ENCODE data around the gene LRP1-AS. TPM values are rescaled to one million over a fixed set of nuclear protein-coding genes. Genes with fewer than 3 reads are reported as not detected.

Gene LRP1-AS
- total and polyA plus RNA-seq, 2 experiments from 2014 or later = 0.59 TPM; not detected in 1

- H3K9me3 ChIP-seq (ENCODE audit: low read depth) = no peaks in the 10 kb centered on the region
These were observed 46.4 kb upstream of the LRP1-AS start for GRCh38 chr12:57193706-57194245.

GRCh38 chr12:57192920-57193319, 45.5 kb upstream of the LRP1-AS start:
- no peaks in the 10 kb centered on the region for H3K9me3 ChIP-seq (ENCODE audit: low read depth)
- 95% methylated on average over 12 of the region's 16 CpGs for WGBS (ENCODE audit: low lambda C conversion rate, missing lambda C conversion rate)
- no peak overlapping the region for H2AFZ ChIP-seq
- H3K4me1 ChIP-seq (ENCODE audit: insufficient read depth) = no peaks in the 10 kb centered on the region
- no peak for TF ChIP-seq EZH2 (IDR thresholded peaks at IDR 0.05; ENCODE audit: borderline replicate concordance)
- TF ChIP-seq EZH2phosphoT487 (IDR thresholded peaks at IDR 0.05; ENCODE audit: low read depth, severe bottlenecking, unreplicated experiment) = no peak
- no peak for TF ChIP-seq CTCF (IDR thresholded peaks at IDR 0.05; ENCODE audit: poor library complexity)
- H3K79me2 ChIP-seq = no peaks in the 10 kb centered on the region
- no peaks in the 10 kb centered on the region for H3K36me3 ChIP-seq (replicated peaks; ENCODE audit: insufficient read depth, low read depth)
- H3K4me2 ChIP-seq = no peak overlapping the region
- DNase-seq (ENCODE audit: low spot score) = no peak
- no peaks in the 10 kb centered on the region for H4K20me1 ChIP-seq (ENCODE audit: insufficient read depth, poor library complexity, severe bottlenecking)
- H3K27ac ChIP-seq = no peak overlapping the region
- H3K27me3 ChIP-seq = no peaks in the 10 kb centered on the region
- no peak overlapping the region for H3K4me3 ChIP-seq
- H3K9me2 ChIP-seq (replicated peaks; ENCODE audit: insufficient read depth) = no peaks in the 10 kb centered on the region

More at GRCh38 chr12:57193706-57194245, 46.4 kb upstream of the LRP1-AS start:
- Histone ChIP-seq H4K20me1 (ENCODE audit: insufficient read depth, poor library complexity, severe bottlenecking) (no peaks in the 10 kb centered on the region), H3K4me3 (no peak overlapping the region), H3K4me1 (ENCODE audit: insufficient read depth) (no peaks in the 10 kb centered on the region), H3K79me2 (no peaks in the 10 kb centered on the region), H3K36me3 (replicated peaks; ENCODE audit: insufficient read depth, low read depth) (no peaks in the 10 kb centered on the region), H3K27me3 (no peaks in the 10 kb centered on the region), H2AFZ (no peak overlapping the region), H3K9me2 (replicated peaks; ENCODE audit: insufficient read depth) (no peaks in the 10 kb centered on the region), H3K27ac (no peak overlapping the region), H3K4me2 (no peak overlapping the region)
- no peak for DNase-seq (ENCODE audit: low spot score)
- TF ChIP-seq EZH2phosphoT487 (IDR thresholded peaks at IDR 0.05; ENCODE audit: low read depth, severe bottlenecking, unreplicated experiment) (no peak), CTCF (IDR thresholded peaks at IDR 0.05; ENCODE audit: poor library complexity) (no peak), EZH2 (IDR thresholded peaks at IDR 0.05; ENCODE audit: borderline replicate concordance) (no peak)
- 87% methylated on average over 18 of the region's 19 CpGs for WGBS (ENCODE audit: low lambda C conversion rate, missing lambda C conversion rate)

GRCh38 chr12:57191410-57191809, 44.0 kb upstream of the LRP1-AS start:
- 98% methylated on average over 7 of the region's 11 CpGs for whole genome bisulfite sequencing (ENCODE audit: low lambda C conversion rate, missing lambda C conversion rate)
- Histone ChIP-seq H3K36me3 (replicated peaks; ENCODE audit: insufficient read depth, low read depth) (no peaks in the 10 kb centered on the region), H3K9me3 (ENCODE audit: low read depth) (no peaks in the 10 kb centered on the region), H2AFZ (no peak overlapping the region), H4K20me1 (ENCODE audit: insufficient read depth, poor library complexity, severe bottlenecking) (no peaks in the 10 kb centered on the region), H3K27ac (no peak overlapping the region), H3K27me3 (no peaks in the 10 kb centered on the region), H3K4me2 (no peak overlapping the region), H3K4me1 (ENCODE audit: insufficient read depth) (no peaks in the 10 kb centered on the region), H3K4me3 (no peak overlapping the region), H3K9me2 (replicated peaks; ENCODE audit: insufficient read depth) (no peaks in the 10 kb centered on the region), H3K79me2 (no peaks in the 10 kb centered on the region)
- no peak for DNase-seq (ENCODE audit: low spot score)
- TF ChIP-seq EZH2 (IDR thresholded peaks at IDR 0.05; ENCODE audit: borderline replicate concordance) (no peak), CTCF (IDR thresholded peaks at IDR 0.05; ENCODE audit: poor library complexity) (no peak), EZH2phosphoT487 (IDR thresholded peaks at IDR 0.05; ENCODE audit: low read depth, severe bottlenecking, unreplicated experiment) (no peak)

Measured in hepatocyte (in vitro differentiated cells).